Right lobe of liver (tissue), 6 donors: ENCODE data around the gene TMPRSS11E. TPM values are rescaled to one million over a fixed set of nuclear protein-coding genes. Genes with fewer than 3 reads are reported as not detected.
"Not testable (repeated sequence)": the region's sequence is repeated elsewhere in the genome, so short reads cannot be mapped to it uniquely, and the experiment has no call there.

Source experiments
- ATAC-seq, 4 donors: fragments of 200-7000 bp; cut with Tn5 transposase; one replicate each; pipeline ENCODE4 v1.9.1; 2020; ENCODE audit warnings: mild to moderate bottlenecking in 4 of 4, moderate library complexity in 4 of 4
- DNase-seq, 3 donors: peaks; one replicate each; pipeline ENCODE4 v3.0.0-alpha.2; 2020
- H3K27ac ChIP-seq, 3 donors: fragments of 200-600 bp; one replicate each; pipeline ENCODE4 v1.8.0; 2022
- H3K27me3 ChIP-seq, 2 donors: fragments of 200-600 bp; one replicate each; pipeline ENCODE4 v1.8.0; 2022
- H3K36me3 ChIP-seq, 4 donors: fragments of 200-600 bp; sonication (generic) in 1 of 4; one replicate each; pipeline versions ENCODE4 v1.5.1 to v1.8.0; 2017 to 2022; ENCODE audit warnings: control low read depth in 1 of 4
- H3K4me1 ChIP-seq, 4 donors: fragments of 200-600 bp; sonication (generic) in 1 of 4; one replicate each; pipeline versions ENCODE4 v1.5.1 to v1.8.0; 2017 to 2022; ENCODE audit warnings: control low read depth in 1 of 4
- H3K4me3 ChIP-seq, 3 donors: fragments of 200-600 bp; one replicate each; pipeline ENCODE4 v1.8.0; 2022
- H3K9me3 ChIP-seq, 4 donors: fragments of 200-600 bp; sonication (generic) in 1 of 4; one replicate each; pipeline versions ENCODE4 v1.5.1 to v1.8.0; 2017 to 2022; ENCODE audit warnings: control low read depth in 1 of 4
- POLR2A ChIP-seq: fragments of 450-650 bp; IDR thresholded peaks from one replicate; pipeline ENCODE4 v1.6.1; 2017; ENCODE audit warnings: antibody characterized with exemption, mild to moderate bottlenecking
- WGBS: methylation state at CpG from one replicate; pipeline ENCODE4 v1.1.6; 2018; ENCODE audit warnings: low coverage, low lambda C conversion rate; ENCODE audit not compliant: insufficient coverage; ENCODE audit errors: missing lambda C conversion rate; 5-methylcytosine and 5-hydroxymethylcytosine counted together
- intact Hi-C, 2 donors: fragments of 100-400 bp; cut with DNase I; formaldehyde crosslinking; loops; one replicate each; pipeline versions ENCODE4 v1.11.2 to v1.14.1; 2022
- long read RNA-seq: library from polyadenylated mRNA; unstranded; transcript quantifications from one replicate; pipeline ENCODE4 v2.0.0, GENCODE V29; 2019
- total RNA-seq, 6 experiments: library from RNA; depleted of rRNA in 2 of 6; stranded (reverse); fragments of >200 nt in 2 of 6; fragmentation: NEBNext Ultra II Directional in 3 of 6; extraction: Animal tissue kit (Norgen Biotek cat#: 25700) in 3 of 6; gene quantifications; one replicate each; pipeline versions ENCODE4 v1.1.0 to v1.2.4, GENCODE V29; 2016 to 2023
- TF ChIP-seq, protein P1 (sequence below), 4 donors: fragments of 200-600 bp in 3 of 4; fragments of 450-650 bp in 1 of 4; IDR thresholded peaks; one replicate each; pipeline versions ENCODE4 v1.5.1 to v1.8.0; 2016 to 2022; ENCODE audit warnings: antibody characterized with exemption in 4 of 4, mild to moderate bottlenecking in 2 of 4
- donor health status: DM: no; HTN: yes; CAD: no.
- donor health status: DM: no; HTN: no; CAD: no.
- donor health status: DM: no; HTN: no; CAD: no.
- donor health status: DM: no; HTN: yes; CAD: no.
- donor health status: DM: no; HTN: yes; CAD: no.

Gene TMPRSS11E, protein sequence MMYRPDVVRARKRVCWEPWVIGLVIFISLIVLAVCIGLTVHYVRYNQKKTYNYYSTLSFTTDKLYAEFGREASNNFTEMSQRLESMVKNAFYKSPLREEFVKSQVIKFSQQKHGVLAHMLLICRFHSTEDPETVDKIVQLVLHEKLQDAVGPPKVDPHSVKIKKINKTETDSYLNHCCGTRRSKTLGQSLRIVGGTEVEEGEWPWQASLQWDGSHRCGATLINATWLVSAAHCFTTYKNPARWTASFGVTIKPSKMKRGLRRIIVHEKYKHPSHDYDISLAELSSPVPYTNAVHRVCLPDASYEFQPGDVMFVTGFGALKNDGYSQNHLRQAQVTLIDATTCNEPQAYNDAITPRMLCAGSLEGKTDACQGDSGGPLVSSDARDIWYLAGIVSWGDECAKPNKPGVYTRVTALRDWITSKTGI
- total RNA-seq: not detected
- long read RNA-seq: 0 reads

DNA sequence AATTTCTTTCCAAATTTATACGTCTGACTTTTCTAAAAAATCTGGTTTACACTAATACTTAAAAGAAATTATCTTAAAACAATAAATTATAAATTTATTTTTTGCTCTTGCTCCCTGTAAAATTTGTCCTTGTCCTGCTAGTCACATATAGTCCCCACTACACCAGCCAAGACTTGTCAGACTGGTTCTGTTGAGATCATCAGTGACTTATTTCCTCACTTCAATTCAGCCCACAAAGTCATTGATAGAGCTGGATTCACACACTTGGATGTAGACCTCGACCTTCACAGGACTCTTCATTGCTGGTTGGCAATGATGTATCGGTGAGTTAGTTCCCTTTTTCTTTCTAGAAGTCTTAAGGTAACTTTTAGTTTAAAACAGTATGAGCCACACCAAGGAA, at the start of gene TMPRSS11E:
TSS of gene TMPRSS11E (plus strand) at position 263 of the 400 bp plus-strand sequence. CDS start at position 313, 50 bp downstream.
- DNase-seq: no peak
- no peak for ATAC-seq
- intact Hi-C loops: no loop called here
- Histone ChIP-seq H3K36me3 (no peaks in the 10 kb centered on the region), H3K27ac (no peak within 1 kb of the TSS), H3K27me3 (no peaks in the 10 kb centered on the region), H3K9me3 (no peaks in the 10 kb centered on the region), H3K4me3 (no peak within 1 kb of the TSS), H3K4me1 (no peaks in the 10 kb centered on the region)
- WGBS: 55% methylated on average over 3 of the region's 3 CpGs
- TF ChIP-seq POLR2A: no peak

DNA sequence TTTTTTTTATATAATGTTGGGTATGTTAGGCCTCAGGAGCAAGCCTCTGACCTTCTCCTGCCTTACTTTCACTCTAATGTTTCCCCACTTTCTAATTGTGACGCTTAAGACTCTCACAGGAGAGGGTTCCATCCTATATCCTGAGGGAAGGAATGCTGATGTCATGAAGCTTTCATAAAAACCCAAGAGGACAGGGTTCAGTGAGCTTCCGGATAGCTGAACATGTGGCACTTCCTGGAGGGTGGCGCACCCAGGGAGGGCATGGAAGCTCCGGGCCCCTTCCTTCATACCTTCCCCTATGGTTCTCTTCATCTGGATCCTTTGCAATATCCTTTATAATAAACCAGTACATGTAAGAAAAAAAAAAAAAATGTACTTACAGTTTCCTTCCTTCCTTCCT, 48.0 kb upstream of the TMPRSS11E start:
- H3K4me1 ChIP-seq: no peaks in the 10 kb centered on the region
- H3K4me3 ChIP-seq: no peak overlapping the region
- WGBS: 78% methylated on average over 4 of the region's 4 CpGs
- intact Hi-C loops: no loop called here
- no peak overlapping the region for H3K27ac ChIP-seq
- H3K27me3 ChIP-seq: no peaks in the 10 kb centered on the region
- ATAC-seq (no peak), DNase-seq (no peak)
- TF ChIP-seq POLR2A: no peak
- TF ChIP-seq, protein P1, sequence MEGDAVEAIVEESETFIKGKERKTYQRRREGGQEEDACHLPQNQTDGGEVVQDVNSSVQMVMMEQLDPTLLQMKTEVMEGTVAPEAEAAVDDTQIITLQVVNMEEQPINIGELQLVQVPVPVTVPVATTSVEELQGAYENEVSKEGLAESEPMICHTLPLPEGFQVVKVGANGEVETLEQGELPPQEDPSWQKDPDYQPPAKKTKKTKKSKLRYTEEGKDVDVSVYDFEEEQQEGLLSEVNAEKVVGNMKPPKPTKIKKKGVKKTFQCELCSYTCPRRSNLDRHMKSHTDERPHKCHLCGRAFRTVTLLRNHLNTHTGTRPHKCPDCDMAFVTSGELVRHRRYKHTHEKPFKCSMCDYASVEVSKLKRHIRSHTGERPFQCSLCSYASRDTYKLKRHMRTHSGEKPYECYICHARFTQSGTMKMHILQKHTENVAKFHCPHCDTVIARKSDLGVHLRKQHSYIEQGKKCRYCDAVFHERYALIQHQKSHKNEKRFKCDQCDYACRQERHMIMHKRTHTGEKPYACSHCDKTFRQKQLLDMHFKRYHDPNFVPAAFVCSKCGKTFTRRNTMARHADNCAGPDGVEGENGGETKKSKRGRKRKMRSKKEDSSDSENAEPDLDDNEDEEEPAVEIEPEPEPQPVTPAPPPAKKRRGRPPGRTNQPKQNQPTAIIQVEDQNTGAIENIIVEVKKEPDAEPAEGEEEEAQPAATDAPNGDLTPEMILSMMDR (IDR thresholded peaks at IDR 0.05): no peak
- no peaks in the 10 kb centered on the region for H3K9me3 ChIP-seq
- H3K36me3 ChIP-seq: no peaks in the 10 kb centered on the region

DNA sequence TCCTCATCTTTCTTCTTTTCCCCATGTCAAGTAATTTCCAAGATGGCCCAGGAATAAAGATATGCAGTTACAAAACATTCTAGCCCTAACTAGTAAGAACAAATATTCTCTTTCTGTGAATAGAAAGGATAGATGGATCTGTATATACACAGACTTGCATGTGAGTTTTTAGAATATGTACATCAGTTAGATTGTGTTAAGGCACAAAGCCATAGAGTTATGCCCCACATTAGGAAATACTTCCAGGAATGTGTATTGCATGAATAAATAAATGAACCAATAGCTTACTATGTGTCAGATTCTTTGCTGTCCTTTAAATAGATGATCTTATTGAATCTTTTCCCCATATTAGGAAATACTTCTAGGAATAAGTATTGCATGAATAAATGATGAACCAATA, 46.0 kb upstream of the TMPRSS11E start:
- no peaks in the 10 kb centered on the region for H3K27me3 ChIP-seq
- ATAC-seq: no peak
- TF ChIP-seq, protein P1 (IDR thresholded peaks at IDR 0.05): no peak
- TF ChIP-seq POLR2A: no peak
- no peak overlapping the region for H3K27ac ChIP-seq
- H3K4me3 ChIP-seq: no peak overlapping the region
- H3K36me3 ChIP-seq: no peaks in the 10 kb centered on the region
- H3K4me1 ChIP-seq: no peaks in the 10 kb centered on the region
- intact Hi-C loops: no loop called here
- H3K9me3 ChIP-seq: no peaks in the 10 kb centered on the region
- no peak for DNase-seq

DNA sequence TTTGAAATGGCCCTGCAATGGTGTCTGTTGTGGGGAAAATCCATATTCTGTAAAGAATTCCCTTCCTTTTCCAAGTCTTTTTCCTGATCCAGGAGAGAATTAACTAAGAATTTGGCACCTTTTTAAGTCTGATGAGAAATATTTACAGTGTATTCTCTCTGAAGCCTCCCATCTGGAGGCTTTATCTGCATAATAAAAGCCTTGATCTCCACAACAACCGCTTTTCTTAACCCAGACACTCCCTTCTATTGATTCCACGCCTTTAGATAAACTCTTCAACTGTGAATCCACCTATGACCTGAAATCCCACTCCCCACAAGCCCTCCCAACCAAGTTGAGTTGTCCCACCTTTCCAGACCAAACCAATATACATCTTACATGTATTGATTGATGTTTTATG, 43.1 kb upstream of the TMPRSS11E start:
- intact Hi-C loops: no loop called here
- 55% methylated on average over 2 of the region's 2 CpGs for WGBS
- no peaks in the 10 kb centered on the region for H3K9me3 ChIP-seq
- ATAC-seq: no peak
- no peaks in the 10 kb centered on the region for H3K36me3 ChIP-seq
- no peak overlapping the region for H3K4me3 ChIP-seq
- TF ChIP-seq, protein P1 (IDR thresholded peaks at IDR 0.05): no peak
- TF ChIP-seq POLR2A: no peak
- H3K27ac ChIP-seq: no peak overlapping the region
- no peaks in the 10 kb centered on the region for H3K27me3 ChIP-seq
- no peaks in the 10 kb centered on the region for H3K4me1 ChIP-seq
- DNase-seq: no peak

DNA sequence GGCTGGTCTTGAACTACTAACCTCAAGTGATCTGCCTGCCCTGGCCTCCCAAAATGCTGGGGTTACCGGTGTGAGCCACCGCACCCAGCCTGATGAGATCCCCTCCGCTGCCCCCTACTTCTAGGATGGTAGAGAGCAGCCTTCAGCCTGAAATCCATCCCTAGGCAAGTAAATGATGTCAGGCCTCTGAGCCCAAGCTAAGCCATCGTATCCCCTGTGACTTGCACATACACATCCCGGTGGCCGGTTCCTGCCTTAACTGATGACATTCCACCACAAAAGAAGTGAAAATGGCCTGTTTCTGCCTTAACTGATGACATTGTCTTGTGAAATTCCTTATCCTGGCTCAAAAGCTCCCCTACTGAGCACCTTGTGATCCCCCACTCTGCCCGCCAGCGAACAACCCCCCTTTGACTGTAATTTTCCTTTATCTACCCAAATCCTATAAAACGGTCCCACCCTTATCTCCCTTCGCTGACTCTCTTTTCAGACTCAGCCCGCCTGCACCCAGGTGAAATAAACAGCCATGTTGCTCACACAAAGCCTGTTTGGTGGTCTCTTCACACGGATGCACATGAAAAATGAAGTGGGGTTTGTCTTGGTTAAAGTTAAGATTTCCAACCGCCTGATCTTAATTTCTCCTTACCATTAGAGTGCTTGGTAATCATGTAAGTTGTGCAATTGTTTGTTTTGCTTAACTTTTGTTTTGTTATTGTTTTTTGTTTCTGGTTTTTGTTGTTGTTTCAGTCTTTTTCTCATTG, 41.4 kb upstream of the TMPRSS11E start:
- H3K4me3 ChIP-seq, intact Hi-C loops, H3K27me3 ChIP-seq, H3K9me3 ChIP-seq, DNase-seq, H3K27ac ChIP-seq, ATAC-seq, H3K36me3 ChIP-seq, H3K4me1 ChIP-seq: not testable (repeated sequence)
- 82% methylated on average over 11 of the region's 13 CpGs for WGBS
